Gastrocnemius medialis (tissue), 4 donors: ENCODE data around the gene CRIP1. TPM values are rescaled to one million over a fixed set of nuclear protein-coding genes. Genes with fewer than 3 reads are reported as not detected.

Experiments used
- ATAC-seq, 2 donors: fragments of 150-250 bp; one replicate each; pipeline ENCODE4 v1.9.1; 2016
- DNase-seq, 2 donors: peaks; one replicate each; pipeline ENCODE4 v3.0.0-alpha.2; 2019
- H3K27ac ChIP-seq, 4 donors: fragments of 200-600 bp; sonication (generic); 1 replicate in 1 of 4; 2 replicates in 3 of 4; pipeline ENCODE4 v1.5.1; 2016 to 2018; ENCODE audit warnings: mild to moderate bottlenecking in 2 of 4, moderate library complexity in 1 of 4
- H3K27me3 ChIP-seq, 3 donors: fragments of 200-600 bp; sonication (generic) in 2 of 3; 1 replicate in 1 of 3; 2 replicates in 2 of 3; pipeline versions ENCODE4 v1.5.1 to v1.6.0; 2016 to 2019; ENCODE audit warnings: mild to moderate bottlenecking in 1 of 3, moderate library complexity in 1 of 3
- H3K36me3 ChIP-seq, 2 donors: fragments of 200-600 bp; sonication (generic) in 1 of 2; one replicate each; pipeline ENCODE4 v1.5.1; 2017 to 2018
- H3K4me1 ChIP-seq, 2 donors: fragments of 200-600 bp; sonication (generic) in 1 of 2; one replicate each; pipeline ENCODE4 v1.5.1; 2016 to 2017; ENCODE audit warnings: mild to moderate bottlenecking in 2 of 2
- H3K4me3 ChIP-seq, 4 donors: fragments of 200-600 bp; sonication (generic) in 3 of 4; 1 replicate in 1 of 4; 2 replicates in 3 of 4; pipeline ENCODE4 v1.5.1; 2016 to 2019; ENCODE audit warnings: mild to moderate bottlenecking in 2 of 4
- H3K9me3 ChIP-seq, 3 donors: fragments of 200-600 bp; sonication (generic) in 2 of 3; 1 replicate in 1 of 3; 2 replicates in 2 of 3; pipeline ENCODE4 v1.5.1; 2016 to 2019
- POLR2A ChIP-seq, 2 donors: fragments of 450-650 bp; IDR thresholded peaks; one replicate each; pipeline ENCODE4 v1.6.1; 2017; ENCODE audit warnings: antibody characterized with exemption in 2 of 2, mild to moderate bottlenecking in 2 of 2, moderate library complexity in 2 of 2
- in situ Hi-C, 4 donors: fragments of 200-750 bp; cut with MboI; loops; one replicate each; pipeline versions ENCODE4 v1.15.0 to v1.8.0; 2017; ENCODE audit warnings: low sequenced_read_pairs in 4 of 4
- intact Hi-C: fragments of 100-400 bp; cut with DNase I; formaldehyde crosslinking; loops from one replicate; pipeline ENCODE4 v1.15.1; 2023; ENCODE audit warnings: low total_unique reads
- total RNA-seq, 4 donors: library from RNA; depleted of rRNA; stranded (reverse); fragments of >200 nt; gene quantifications; one replicate each; pipeline versions ENCODE4 v1.1.0 to v1.2.3, GENCODE V29; 2016
- TF ChIP-seq, protein P1 (sequence below), 5 experiments: fragments of 450-650 bp in 3 of 5; fragments of 200-600 bp in 2 of 5; sonication (generic) in 2 of 5; IDR thresholded peaks in 4 of 5; conservative IDR thresholded peaks in 1 of 5; 1 replicate in 4 of 5; 2 replicates in 1 of 5; pipeline ENCODE4 v1.5.1; 2016 to 2019; ENCODE audit warnings: antibody characterized with exemption in 5 of 5, mild to moderate bottlenecking in 3 of 5, moderate library complexity in 3 of 5

CRIP1 gene
- total RNA-seq, 4 donors from 2014 or later = 2.6 to 7.6 (median 5.3) TPM

DNA sequence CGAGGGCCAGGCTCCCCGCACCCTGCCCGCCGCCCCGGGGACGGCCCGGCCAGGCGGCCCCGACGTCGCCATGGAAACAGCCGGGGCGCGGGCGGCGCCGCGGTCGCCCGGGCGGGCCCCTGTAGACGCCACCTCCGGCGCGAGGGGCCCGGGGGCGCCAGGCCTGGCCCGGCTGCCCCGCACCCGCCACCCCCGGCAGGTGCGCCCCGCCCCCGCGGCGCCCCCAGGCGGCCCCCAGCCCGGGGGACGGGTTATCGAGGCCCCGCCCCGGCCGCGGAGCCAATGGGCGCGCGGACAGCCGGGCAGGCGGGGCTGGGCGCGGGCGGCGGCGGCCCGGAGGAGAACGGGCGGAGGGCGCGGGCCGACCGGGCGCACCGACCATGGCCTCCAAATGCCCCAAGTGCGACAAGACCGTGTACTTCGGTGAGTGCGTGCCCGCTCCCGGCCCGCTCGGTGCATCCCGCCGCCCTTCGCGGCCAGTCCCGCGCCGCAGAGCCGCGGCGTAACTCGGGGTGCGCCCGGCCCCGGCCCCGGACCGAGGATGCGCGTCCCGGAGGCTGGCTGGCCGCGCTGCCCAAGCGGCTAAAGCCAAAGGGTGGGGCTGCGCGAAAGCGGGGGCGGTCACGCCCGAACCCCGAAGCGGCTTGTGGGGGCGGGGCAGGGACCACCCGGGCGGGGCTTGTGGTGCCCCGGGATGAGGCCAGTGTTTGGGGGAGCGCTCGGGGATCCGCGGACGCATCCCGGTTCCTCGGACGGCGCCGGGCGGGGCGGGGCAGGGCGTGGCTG lies 12.0 kb upstream of the CRIP1 start, which contains the start of gene CRIP2:
Gene CRIP2 (plus strand): TSS at position 339 of the 786 bp plus-strand sequence. CDS start 42 bp downstream, at position 381.
- in situ Hi-C loops (loop anchor here in 1 of 4 donors (25.0 kb wide), 1 partner anchor 112 kb away; no protein-coding TSS in a partner anchor), intact Hi-C loops (loop anchor here (2.0 kb wide), 1 partner anchor 16 kb away; the partner anchor contains the start of gene TEDC1)
- peaks cover 0 to 4% (median 0%) of the 10 kb centered on the region in 3 donors for H3K27me3 ChIP-seq
- DNase-seq = no peak
- H3K27ac ChIP-seq = peak within 1 kb of the TSS; percentile 73 to 84 (median 76)
- peak within 1 kb of the TSS; percentile 51 to 84 (median 66) for H3K4me3 ChIP-seq
- ATAC-seq = peak; percentile 40 to 43
- TF ChIP-seq POLR2A (IDR thresholded peaks at IDR 0.05) = peak; percentile 32 to 37
- TF ChIP-seq, protein P1, sequence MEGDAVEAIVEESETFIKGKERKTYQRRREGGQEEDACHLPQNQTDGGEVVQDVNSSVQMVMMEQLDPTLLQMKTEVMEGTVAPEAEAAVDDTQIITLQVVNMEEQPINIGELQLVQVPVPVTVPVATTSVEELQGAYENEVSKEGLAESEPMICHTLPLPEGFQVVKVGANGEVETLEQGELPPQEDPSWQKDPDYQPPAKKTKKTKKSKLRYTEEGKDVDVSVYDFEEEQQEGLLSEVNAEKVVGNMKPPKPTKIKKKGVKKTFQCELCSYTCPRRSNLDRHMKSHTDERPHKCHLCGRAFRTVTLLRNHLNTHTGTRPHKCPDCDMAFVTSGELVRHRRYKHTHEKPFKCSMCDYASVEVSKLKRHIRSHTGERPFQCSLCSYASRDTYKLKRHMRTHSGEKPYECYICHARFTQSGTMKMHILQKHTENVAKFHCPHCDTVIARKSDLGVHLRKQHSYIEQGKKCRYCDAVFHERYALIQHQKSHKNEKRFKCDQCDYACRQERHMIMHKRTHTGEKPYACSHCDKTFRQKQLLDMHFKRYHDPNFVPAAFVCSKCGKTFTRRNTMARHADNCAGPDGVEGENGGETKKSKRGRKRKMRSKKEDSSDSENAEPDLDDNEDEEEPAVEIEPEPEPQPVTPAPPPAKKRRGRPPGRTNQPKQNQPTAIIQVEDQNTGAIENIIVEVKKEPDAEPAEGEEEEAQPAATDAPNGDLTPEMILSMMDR (IDR thresholded peaks at IDR 0.05 in 4 of 5, conservative IDR thresholded peaks at IDR 0.05 in 1 of 5) = no peak
- H3K9me3 ChIP-seq = no peaks in the 10 kb centered on the region
- H3K36me3 ChIP-seq = no peaks in the 10 kb centered on the region
- peaks cover 34 to 51% of the 10 kb centered on the region in 2 donors for H3K4me1 ChIP-seq

DNA sequence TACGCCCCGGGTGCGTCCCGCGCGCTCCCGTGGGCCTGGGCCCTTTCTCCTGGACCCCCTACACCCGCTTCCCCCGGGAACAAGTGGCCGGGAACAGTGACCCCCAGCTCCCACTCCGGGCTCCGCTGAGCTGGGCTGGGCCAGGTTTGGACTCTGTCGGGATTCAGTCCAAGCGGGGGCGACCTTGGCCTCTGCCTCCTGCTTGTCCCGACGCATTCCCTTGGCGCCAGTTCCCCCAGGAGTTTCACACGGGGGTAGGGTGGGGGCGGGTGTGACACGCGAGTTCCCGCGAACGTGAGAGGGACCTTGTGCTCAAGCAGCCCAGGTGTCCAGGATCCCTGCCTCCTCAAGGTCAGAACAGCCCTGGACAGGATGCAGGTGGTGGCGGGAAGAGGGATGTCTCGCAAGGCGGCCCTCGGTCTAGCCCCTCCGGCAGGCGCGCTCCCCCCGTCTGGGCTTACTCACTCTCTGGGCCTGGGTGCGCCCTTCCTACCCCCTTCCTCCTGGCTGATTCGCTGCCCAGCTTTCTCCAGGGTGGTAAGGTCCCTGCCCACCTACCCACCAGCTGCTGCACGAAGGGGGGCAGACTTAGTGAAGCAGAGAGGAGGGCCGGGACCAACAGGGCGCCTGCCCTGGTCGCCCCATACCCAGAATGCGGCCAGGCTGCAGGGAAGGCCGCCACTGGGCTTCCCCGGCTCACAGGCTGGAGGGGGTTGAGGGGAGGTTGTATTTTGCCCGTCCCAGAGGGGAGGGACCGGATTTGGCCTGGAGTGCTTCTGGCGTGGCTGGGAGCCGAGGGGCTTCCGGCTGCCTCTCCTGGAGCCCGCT lies 11.2 kb upstream of the CRIP1 start:
- TF ChIP-seq, protein P1 (IDR thresholded peaks at IDR 0.05 in 4 of 5, conservative IDR thresholded peaks at IDR 0.05 in 1 of 5) = no peak
- TF ChIP-seq POLR2A (IDR thresholded peaks at IDR 0.05) = peak in 1 of 2 donors; percentile 7
- Histone ChIP-seq H3K4me3 (peak overlapping the region; percentile 48 to 71 (median 56)), H3K9me3 (no peaks in the 10 kb centered on the region), H3K27me3 (peaks cover 0 to 4% (median 0%) of the 10 kb centered on the region in 3 donors), H3K4me1 (peaks cover 34 to 54% of the 10 kb centered on the region in 2 donors), H3K27ac (peak overlapping the region; percentile 73 to 84 (median 76)), H3K36me3 (no peaks in the 10 kb centered on the region)
- in situ Hi-C loops = loop anchor here in 1 of 4 donors (25.0 kb wide), 1 partner anchor 113 kb away; no protein-coding TSS in a partner anchor
- intact Hi-C loops = loop anchor here (2.0 kb wide), 1 partner anchor 15 kb away; the partner anchor contains the start of gene TEDC1
- ATAC-seq (peak in 1 of 2 donors; percentile 12), DNase-seq (no peak)

DNA sequence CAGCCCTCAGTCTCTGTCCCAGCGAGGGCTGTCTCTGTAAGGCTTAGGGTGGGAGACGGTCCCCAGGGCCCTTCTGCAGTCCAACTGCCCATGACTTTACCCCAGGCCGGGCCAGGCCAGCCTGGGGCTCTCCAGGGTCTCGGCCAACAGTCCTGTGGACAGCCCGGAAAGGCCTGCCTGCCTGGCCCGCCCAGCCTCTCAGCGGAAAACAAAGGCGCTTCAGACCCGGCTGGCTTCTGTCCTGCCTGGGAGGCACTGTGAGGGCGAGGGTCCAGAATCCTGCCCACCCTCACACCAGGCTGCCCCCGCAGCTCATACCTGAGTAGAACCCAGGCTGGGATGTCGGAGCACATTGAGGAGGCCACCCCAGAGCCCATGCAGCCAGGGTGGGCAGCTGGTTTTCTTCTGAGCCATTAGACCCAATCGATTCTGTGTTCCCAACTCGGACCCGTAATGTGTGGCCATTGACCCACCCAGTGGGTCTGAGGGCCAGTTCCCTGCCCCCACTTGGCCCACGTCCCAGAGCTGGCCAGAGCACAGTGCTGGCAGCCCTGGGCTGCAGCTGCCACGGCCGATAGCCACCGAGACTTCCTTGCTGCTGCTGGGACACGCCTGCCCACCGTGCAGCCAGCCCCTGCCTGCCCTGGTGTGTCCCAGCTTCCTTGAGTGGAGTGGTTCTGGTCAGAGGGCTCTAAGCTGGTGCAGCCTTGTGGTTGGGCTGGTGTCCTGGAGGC lies 10.4 kb upstream of the CRIP1 start:
- Histone ChIP-seq H3K9me3 (no peaks in the 10 kb centered on the region), H3K36me3 (no peaks in the 10 kb centered on the region), H3K27me3 (peaks cover 0 to 4% (median 0%) of the 10 kb centered on the region in 3 donors), H3K27ac (peak overlapping the region; percentile 73 to 84 (median 76)), H3K4me1 (peaks cover 34 to 61% of the 10 kb centered on the region in 2 donors), H3K4me3 (peak overlapping the region; percentile 48 to 71 (median 56))
- DNase-seq (peak in 1 of 2 donors; percentile 46), ATAC-seq (peak in 1 of 2 donors; percentile 6)
- intact Hi-C loops (no loop called here), in situ Hi-C loops (loop anchor here in 1 of 4 donors (25.0 kb wide), 1 partner anchor 114 kb away; no protein-coding TSS in a partner anchor)
- TF ChIP-seq POLR2A (IDR thresholded peaks at IDR 0.05) = no peak
- TF ChIP-seq, protein P1 (IDR thresholded peaks at IDR 0.05 in 4 of 5, conservative IDR thresholded peaks at IDR 0.05 in 1 of 5) = no peak
